ENCODE results near the gene NR1I2. TPM values are rescaled to one million over a fixed set of nuclear protein-coding genes. Genes with fewer than 3 reads are reported as not detected.

Gene NR1I2
- polyA plus RNA-seq, 2 of the 4 experiments (the other 2 are of a cell fraction) = not detected

- FAIRE-seq = no peak
Observed at GRCh38 chr3:119856695-119857094, 74.8 kb downstream of the NR1I2 start.

GRCh38 chr3:119858957-119859356 is 77.1 kb downstream of the NR1I2 start:
- Histone ChIP-seq H3K4me2 (no peak overlapping the region), H3K4me1 (no peaks in the 10 kb centered on the region), H3K4me3 (no peak overlapping the region), H3K9me3 (no peaks in the 10 kb centered on the region), H3K27ac (no peak overlapping the region)
- TF ChIP-seq ZFP36 (IDR thresholded peaks at IDR 0.05; ENCODE audit: borderline replicate concordance, partially characterized antibody) (no peak), BCL3 (IDR thresholded peaks at IDR 0.05) (no peak), HES2 (IDR thresholded peaks at IDR 0.05) (no peak), JUNB (IDR thresholded peaks at IDR 0.05) (no peak), BHLHE40 (IDR thresholded peaks at IDR 0.05; ENCODE audit: low read depth, low read length) (no peak), MAZ (IDR thresholded peaks at IDR 0.05; ENCODE audit: borderline replicate concordance, low read depth, low read length) (no peak), HOXB13 (CRISPR knock-in tag; IDR thresholded peaks at IDR 0.05; ENCODE audit: low read depth) (no peak), ZC3H11A (IDR thresholded peaks at IDR 0.05) (no peak), JUN (IDR thresholded peaks at IDR 0.05) (no peak), PHF8 (IDR thresholded peaks at IDR 0.05; ENCODE audit: borderline replicate concordance, low read depth) (no peak), HOXA7 (CRISPR knock-in tag; IDR thresholded peaks at IDR 0.05) (no peak), HEYL (CRISPR knock-in tag; IDR thresholded peaks at IDR 0.05) (no peak), ATOH8 (CRISPR knock-in tag; IDR thresholded peaks at IDR 0.05; ENCODE audit: low read depth) (no peak), MAX (IDR thresholded peaks at IDR 0.05) (no peak), NR3C1 (IDR thresholded peaks at IDR 0.05) (no peak), TP53 (CRISPR knock-in tag; IDR thresholded peaks at IDR 0.05) (no peak), MAFK (IDR thresholded peaks at IDR 0.05; ENCODE audit: partially characterized antibody) (no peak), FOSB (CRISPR knock-in tag; IDR thresholded peaks at IDR 0.05) (no peak), CHD2 (IDR thresholded peaks at IDR 0.05; ENCODE audit: low read length, partially characterized antibody) (no peak)
- ChIA-PET POLR2A (interaction anchor here (1.4 kb wide), 1 partner anchor 236 kb away, joined by 5 read pairs; the partner anchor contains the start of gene GSK3B), CTCF (interaction anchor here (2.0 kb wide), 1 partner anchor 33 kb away, joined by 5 read pairs; no protein-coding TSS in a partner anchor)
- ATAC-seq = no peak
- 74% methylated on average over 2 of the region's 2 CpGs for WGBS (ENCODE audit: missing lambda C conversion rate)
- FAIRE-seq = no peak
- no peak for DNase-seq (ENCODE audit: low read depth in 1 of 2, low spot score in 1 of 2)

More at GRCh38 chr3:119856695-119857094, 74.8 kb downstream of the NR1I2 start:
- DNase-seq (ENCODE audit: low read depth in 1 of 2, low spot score in 1 of 2) (no peak), ATAC-seq (no peak)
- POLR2A ChIA-PET = no interaction called here
- TF ChIP-seq FOSL2 (IDR thresholded peaks at IDR 0.05) = no peak
- peak; percentile 48; the same call in 1 of the 2 replicates for TF ChIP-seq FOSL2 (CRISPR knock-in tag; IDR thresholded peaks at IDR 0.05)
- TF ChIP-seq RAD21 (conservative IDR thresholded peaks at IDR 0.05 in 1 of 2, IDR thresholded peaks at IDR 0.05 in 1 of 2) = no peak
- Histone ChIP-seq H3K9me3 (no peaks in the 10 kb centered on the region), H3K27ac (no peak overlapping the region), H3K4me1 (no peaks in the 10 kb centered on the region), H3K4me3 (no peak overlapping the region), H3K4me2 (no peak overlapping the region)
- WGBS (ENCODE audit: missing lambda C conversion rate) = 81% methylated on average over 3 of the region's 3 CpGs
- CTCF ChIA-PET = no interaction called here

GRCh38 chr3:119859728-119860127 is 77.8 kb downstream of the NR1I2 start:
- no peak for DNase-seq (ENCODE audit: low read depth in 1 of 2, low spot score in 1 of 2)
- ChIA-PET CTCF (interaction anchor here (2.0 kb wide), 1 partner anchor 32 kb away, joined by 5 read pairs; no protein-coding TSS in a partner anchor), POLR2A (interaction anchor here (1.4 kb wide), 1 partner anchor 235 kb away, joined by 5 read pairs; the partner anchor contains the start of gene GSK3B)
- no peak for ATAC-seq
- Histone ChIP-seq H3K4me2 (no peak overlapping the region), H3K4me3 (no peak overlapping the region), H3K27ac (no peak overlapping the region), H3K9me3 (no peaks in the 10 kb centered on the region), H3K4me1 (no peaks in the 10 kb centered on the region)
- TF ChIP-seq USF2 (IDR thresholded peaks at IDR 0.05) (no peak), TFCP2L1 (CRISPR knock-in tag; IDR thresholded peaks at IDR 0.05) (no peak), MAZ (IDR thresholded peaks at IDR 0.05; ENCODE audit: borderline replicate concordance, low read depth, low read length) (no peak), CBX2 (IDR thresholded peaks at IDR 0.05; ENCODE audit: borderline replicate concordance, low read depth) (no peak), RCOR1 (IDR thresholded peaks at IDR 0.05; ENCODE audit: low read depth, low read length) (no peak), ZSCAN20 (CRISPR knock-in tag; IDR thresholded peaks at IDR 0.05) (no peak), BHLHE40 (IDR thresholded peaks at IDR 0.05; ENCODE audit: low read depth, low read length) (no peak), ESRRA (IDR thresholded peaks at IDR 0.05; ENCODE audit: borderline replicate concordance, low read length) (no peak), NPAS2 (CRISPR knock-in tag; IDR thresholded peaks at IDR 0.05; ENCODE audit: borderline replicate concordance) (no peak)
- no peak for FAIRE-seq
- WGBS (ENCODE audit: missing lambda C conversion rate) = 95% methylated on average over 2 of the region's 2 CpGs

Data from A549 (cell line).